Endodermal cell (in vitro differentiated cells): ENCODE results near the gene POSTN. TPM values are rescaled to one million over a fixed set of nuclear protein-coding genes. Genes with fewer than 3 reads are reported as not detected.

ENCODE experiments used
- DNase-seq: peaks from one replicate; pipeline ENCODE4 v3.0.0-alpha.2; 2017
- H3K27ac ChIP-seq: 2 replicates; pipeline ENCODE4 v1.5.1; 2013; ENCODE audit warnings: mild to moderate bottlenecking, low read depth, low read length, moderate library complexity
- H3K27me3 ChIP-seq: 2 replicates; pipeline ENCODE4 v1.6.1; 2013; ENCODE audit warnings: mild to moderate bottlenecking, low read length, moderate library complexity; ENCODE audit not compliant: insufficient read depth, control insufficient read depth, poor library complexity, severe bottlenecking
- H3K36me3 ChIP-seq: 2 replicates; pipeline ENCODE4 v1.7.0; 2013; ENCODE audit warnings: mild to moderate bottlenecking, low read length, moderate library complexity; ENCODE audit not compliant: control insufficient read depth, insufficient read depth
- H3K4me1 ChIP-seq: one replicate; pipeline ENCODE4 v1.7.0; 2013; ENCODE audit warnings: low read length; ENCODE audit not compliant: control insufficient read depth, insufficient read depth
- H3K4me3 ChIP-seq: 2 replicates; pipeline ENCODE4 v1.5.1; 2013; ENCODE audit warnings: mild to moderate bottlenecking, low read length, moderate library complexity
- H3K9ac ChIP-seq: 2 replicates; pipeline ENCODE4 v1.6.1; 2013; ENCODE audit warnings: mild to moderate bottlenecking, low read length, moderate library complexity; ENCODE audit not compliant: poor library complexity, severe bottlenecking; ENCODE audit errors: extremely low read depth
- H3K9me3 ChIP-seq: 2 replicates; pipeline ENCODE4 v1.6.1; 2013; ENCODE audit warnings: mild to moderate bottlenecking, low read length, moderate library complexity; ENCODE audit not compliant: control insufficient read depth
- H3K27ac Mint-ChIP-seq: 2 replicates; pipeline ENCODE4 v1.8.0; 2020; ENCODE audit warnings: mixed read lengths
- H3K27me3 Mint-ChIP-seq: 2 replicates; pipeline ENCODE4 v1.8.0; 2021; ENCODE audit warnings: mild to moderate bottlenecking, mixed read lengths; ENCODE audit not compliant: insufficient read depth
- H3K36me3 Mint-ChIP-seq: 2 replicates; pipeline ENCODE4 v1.8.0; 2020; ENCODE audit warnings: low read depth, mixed read lengths
- H3K4me1 Mint-ChIP-seq: 2 replicates; pipeline ENCODE4 v1.8.0; 2020; ENCODE audit warnings: mixed read lengths
- H3K4me3 Mint-ChIP-seq: 2 replicates; pipeline ENCODE4 v1.8.0; 2020; ENCODE audit warnings: mild to moderate bottlenecking, moderate library complexity, mixed read lengths
- H3K9me3 Mint-ChIP-seq: 2 replicates; pipeline ENCODE4 v1.8.0; 2020; ENCODE audit warnings: mild to moderate bottlenecking, mixed read lengths
- CTCF ChIP-seq: fragments of 200-600 bp; sonication (generic); conservative IDR thresholded peaks from 2 replicates; pipeline ENCODE4 v1.5.0; 2021; ENCODE audit warnings: antibody characterized with exemption, mild to moderate bottlenecking
- WGBS, 2 experiments: methylation state at CpG; one replicate each; pipeline versions ENCODE4 v1.1.5 to v1.1.7; 2013; ENCODE audit warnings: missing lambda C conversion rate in 2 of 2, mixed read lengths in 1 of 2; ENCODE audit not compliant: insufficient coverage in 1 of 2, insufficient read length in 1 of 2; 5-methylcytosine and 5-hydroxymethylcytosine counted together
- total RNA-seq, 2 donors: library from RNA; stranded (reverse); fragmentation: NEBNext Ultra II Directional in 1 of 2; extraction: Animal tissue kit (Norgen Biotek cat#: 25700) in 1 of 2; gene quantifications; 2 replicates in 1 of 2; 3 replicates in 1 of 2; pipeline ENCODE4 v1.2.1, GENCODE V29; 2021

POSTN gene
- total RNA-seq, 2 donors from 2014 or later: 0.66 to 1.4 TPM

- Histone ChIP-seq H3K36me3 (no peaks in the 10 kb centered on the region), H3K27ac (no peak overlapping the region), H3K4me1 (peaks cover 9% of the 10 kb centered on the region), H3K4me3 (no peak overlapping the region), H3K9ac (no peak overlapping the region), H3K27me3 (no peaks in the 10 kb centered on the region), H3K9me3 (no peaks in the 10 kb centered on the region)
- no peak for DNase-seq
- H3K4me1 Mint-ChIP-seq: peaks cover 11% of the 10 kb centered on the region
- H3K9me3 Mint-ChIP-seq: peaks cover 4% of the 10 kb centered on the region
- H3K4me3 Mint-ChIP-seq: no peak overlapping the region
- no peak for TF ChIP-seq CTCF
- H3K27ac Mint-ChIP-seq: no peak overlapping the region
- 88 to 100% methylated on average over 1 of the region's 1 CpG for WGBS, 2 experiments
- no peaks in the 10 kb centered on the region for H3K36me3 Mint-ChIP-seq
- H3K27me3 Mint-ChIP-seq: no peaks in the 10 kb centered on the region
Observed at GRCh38 chr13:37616131-37616530, 17.6 kb upstream of the POSTN start.

- peaks cover 9% of the 10 kb centered on the region for H3K4me1 ChIP-seq
- H3K27ac ChIP-seq: no peak overlapping the region
- no peaks in the 10 kb centered on the region for H3K27me3 Mint-ChIP-seq
- DNase-seq: no peak
- TF ChIP-seq CTCF: no peak
- H3K27ac Mint-ChIP-seq: no peak overlapping the region
- H3K4me3 ChIP-seq: no peak overlapping the region
- no peaks in the 10 kb centered on the region for H3K27me3 ChIP-seq
- 79% methylated on average over 2 of the region's 2 CpGs; no CpG with 5 or more reads in 1 of the 2 experiments for WGBS, 2 experiments
- no peaks in the 10 kb centered on the region for H3K9me3 ChIP-seq
- no peak overlapping the region for H3K4me3 Mint-ChIP-seq
- peaks cover 11% of the 10 kb centered on the region for H3K4me1 Mint-ChIP-seq
- H3K36me3 Mint-ChIP-seq: no peaks in the 10 kb centered on the region
- no peaks in the 10 kb centered on the region for H3K36me3 ChIP-seq
- H3K9ac ChIP-seq: no peak overlapping the region
- H3K9me3 Mint-ChIP-seq: peaks cover 4% of the 10 kb centered on the region
Observed at GRCh38 chr13:37615276-37615675, 16.7 kb upstream of the POSTN start.

- DNase-seq: no peak
- Histone ChIP-seq H3K4me3 (no peak overlapping the region), H3K9ac (no peak overlapping the region), H3K27ac (no peak overlapping the region), H3K36me3 (no peaks in the 10 kb centered on the region), H3K9me3 (no peaks in the 10 kb centered on the region), H3K4me1 (peaks cover 9% of the 10 kb centered on the region), H3K27me3 (no peaks in the 10 kb centered on the region)
- H3K4me1 Mint-ChIP-seq: peaks cover 11% of the 10 kb centered on the region
- TF ChIP-seq CTCF: no peak
- H3K4me3 Mint-ChIP-seq: no peak overlapping the region
- WGBS, 2 experiments: 88% methylated on average over 2 of the region's 2 CpGs; no CpG with 5 or more reads in 1 of the 2 experiments
- no peaks in the 10 kb centered on the region for H3K36me3 Mint-ChIP-seq
- H3K27ac Mint-ChIP-seq: no peak overlapping the region
- H3K27me3 Mint-ChIP-seq: no peaks in the 10 kb centered on the region
- H3K9me3 Mint-ChIP-seq: no peaks in the 10 kb centered on the region
Observed at GRCh38 chr13:37613638-37614037, 15.1 kb upstream of the POSTN start.
